ENCODE measurements around the gene USP17L30.
"Not testable (repeated sequence)": the region's sequence is repeated elsewhere in the genome, so short reads cannot be mapped to it uniquely, and the experiment has no call there.

- not testable (repeated sequence) for TF ChIP-seq CTCF (conservative IDR thresholded peaks at IDR 0.05 in 1 of 2, IDR thresholded peaks at IDR 0.05 in 1 of 2; ENCODE audit: low read depth in 1 of 2, low read length in 2 of 2); EZH2 (IDR thresholded peaks at IDR 0.05; ENCODE audit: low read length, missing control alignments)
Measured at GRCh38 chr4:9379881-9380280, 17.0 kb downstream of the USP17L30 start.
